Measurements from ENCODE around the gene CUL3.

Gene CUL3

GRCh38 chr2:224421065-224421464, 164.1 kb downstream of the CUL3 start:
- no peak for DNase-seq (ENCODE audit: low read depth)

All from stimulated activated CD8-positive, alpha-beta memory T cell treated with anti-CD3 and anti-CD28 coated beads, Interleukin-12 subunit alpha, Interleukin-12 subunit beta, amount 100 ng/mL, for 1 hour (primary cell).